Measurements from ENCODE around the gene EPHA2.

The EPHA2 gene

GRCh38 chr1:16076031-16076864, 79.6 kb downstream of the EPHA2 start:
- in situ Hi-C loops (cut with HindIII; ENCODE audit: low pct_ligation_motif_present, low sequenced_read_pairs) = no loop called here
- no peak overlapping the region for H3K4me3 ChIP-seq (ENCODE audit: low read depth, low read length)
- DNase-seq = peak; percentile 93
- H3K27me3 ChIP-seq (replicated peaks) = no peaks in the 10 kb centered on the region
- H3K27ac ChIP-seq = peak overlapping the region; percentile 27
- no peak for TF ChIP-seq CTCF (IDR thresholded peaks at IDR 0.05; ENCODE audit: low read depth, low read length, missing control alignments)
- no peaks in the 10 kb centered on the region for H3K36me3 ChIP-seq (replicated peaks)

- in situ Hi-C loops (cut with HindIII; ENCODE audit: low pct_ligation_motif_present, low sequenced_read_pairs) = no loop called here
- H3K4me3 ChIP-seq (ENCODE audit: low read depth, low read length) = no peak overlapping the region
- peak overlapping the region; percentile 27 for H3K27ac ChIP-seq
- H3K27me3 ChIP-seq (replicated peaks) = no peaks in the 10 kb centered on the region
- H3K36me3 ChIP-seq (replicated peaks) = no peaks in the 10 kb centered on the region
- no peak for DNase-seq
- no peak for TF ChIP-seq CTCF (IDR thresholded peaks at IDR 0.05; ENCODE audit: low read depth, low read length, missing control alignments)
These were observed 80.4 kb downstream of the EPHA2 start for GRCh38 chr1:16075337-16076030.

Measured in brain microvascular endothelial cell (primary cell).